OCI-LY7 (cell line): ENCODE measurements around the gene SRP9. TPM values are rescaled to one million over a fixed set of nuclear protein-coding genes. Genes with fewer than 3 reads are reported as not detected.

Experiments
- BruUV-seq: library from RNA; stranded (reverse); fragments of 400-500 nt; replicated peaks from 2 replicates; lab custom pipeline; 2021; lab: Mats Ljungman, UMichigan
- CTCF ChIA-PET: fragments of 300-600 bp; sonication (Branson Sonifier 250); formaldehyde crosslinking; loops from one replicate; lab custom pipeline; 2022; ENCODE audit warnings: antibody characterized with exemption; ENCODE audit not compliant: unreplicated experiment; lab: Charles Lee
- POLR2A ChIA-PET: fragments of 300-600 bp; sonication (Branson Sonifier 250); formaldehyde crosslinking; loops from one replicate; lab custom pipeline; 2022; ENCODE audit warnings: antibody characterized with exemption; lab: Charles Lee
- DNase-seq: peaks from one replicate; pipeline ENCODE4 v3.0.0-alpha.2; 2015; ENCODE audit warnings: low spot score
- H2AFZ ChIP-seq: fragments of 200-600 bp; sonication (generic), shearing (Covaris generic); 2 replicates; pipeline ENCODE4 v1.6.1; 2014; ENCODE audit warnings: mild to moderate bottlenecking, antibody characterized with exemption, low read length, moderate library complexity
- H3K27ac ChIP-seq: fragments of 200-600 bp; sonication (generic); 2 replicates; pipeline ENCODE4 v1.5.1; 2014; ENCODE audit warnings: mixed run types, low read depth, mild to moderate bottlenecking, moderate library complexity, low read length, inconsistent platforms; ENCODE audit not compliant: poor library complexity, severe bottlenecking
- H3K36me3 ChIP-seq: fragments of 200-600 bp; sonication (generic); 2 replicates; pipeline ENCODE4 v1.6.1; 2014; ENCODE audit warnings: mild to moderate bottlenecking, antibody characterized with exemption, low read length, moderate library complexity, mixed read lengths; ENCODE audit not compliant: insufficient read depth
- H3K4me1 ChIP-seq: fragments of 200-600 bp; sonication (generic); 2 replicates; pipeline ENCODE4 v1.5.1; 2014; ENCODE audit warnings: mild to moderate bottlenecking, low read length; ENCODE audit not compliant: insufficient read depth, poor library complexity, severe bottlenecking
- H3K4me2 ChIP-seq: fragments of 200-600 bp; sonication (generic); 2 replicates; pipeline ENCODE4 v1.6.1; 2014; ENCODE audit warnings: mild to moderate bottlenecking, low read length
- H3K4me3 ChIP-seq: fragments of 200-600 bp; sonication (generic); 2 replicates; pipeline ENCODE4 v1.5.1; 2014; ENCODE audit warnings: mild to moderate bottlenecking, low read depth, low read length; ENCODE audit not compliant: poor library complexity, severe bottlenecking
- H3K79me2 ChIP-seq: fragments of 200-600 bp; sonication (generic); 2 replicates; pipeline ENCODE4 v1.6.1; 2016; ENCODE audit warnings: low read depth, mild to moderate bottlenecking, low read length, moderate library complexity, mixed read lengths; ENCODE audit not compliant: insufficient read depth
- H3K9me2 ChIP-seq: fragments of 200-600 bp; sonication (generic); 2 replicates; pipeline ENCODE4 v1.6.1; 2016; ENCODE audit warnings: mild to moderate bottlenecking, low read length, mixed read lengths; ENCODE audit not compliant: insufficient read depth
- H3K9me3 ChIP-seq: fragments of 200-600 bp; sonication (generic); 2 replicates; pipeline ENCODE4 v1.6.1; 2014; ENCODE audit warnings: mild to moderate bottlenecking, mixed run types, low read length, mixed read lengths
- H4K20me1 ChIP-seq: fragments of 200-600 bp; sonication (generic); 2 replicates; pipeline ENCODE4 v1.6.1; 2014; ENCODE audit warnings: mild to moderate bottlenecking, antibody characterized with exemption, low read length, moderate library complexity, mixed read lengths; ENCODE audit not compliant: insufficient read depth
- CTCF ChIP-seq: fragments of 200-600 bp; sonication (generic); conservative IDR thresholded peaks from 2 replicates; pipeline ENCODE4 v1.5.1; 2014; ENCODE audit warnings: mild to moderate bottlenecking, antibody characterized with exemption, low read length, moderate library complexity, mixed read lengths
- EZH2phosphoT487 ChIP-seq: fragments of 200-600 bp; sonication (generic); IDR thresholded peaks from 2 replicates; pipeline ENCODE4 v1.6.1; 2018; ENCODE audit warnings: low read depth, borderline replicate concordance, mild to moderate bottlenecking, mixed run types, antibody characterized with exemption, low read length, moderate library complexity, mixed read lengths
- intact Hi-C: fragments of 100-400 bp; cut with micrococcal nuclease; formaldehyde crosslinking; loops from one replicate; pipeline ENCODE4 v1.10.0; 2022; ENCODE audit not compliant: unreplicated experiment
- total RNA-seq, 2 experiments: library from RNA; depleted of rRNA in 1 of 2; stranded (reverse); fragments of >200 nt in 1 of 2; shearing (Covaris generic) in 1 of 2; gene quantifications; 2 replicates each; pipeline ENCODE4 v1.2.3, GENCODE V29; 2014 to 2022

The SRP9 gene
- total RNA-seq, 2 experiments from 2014 or later: 221 to 306 TPM

GRCh38 chr1:225819346-225820192 lies 41.9 kb downstream of the SRP9 start:
- intact Hi-C loops: no loop called here

DNA sequence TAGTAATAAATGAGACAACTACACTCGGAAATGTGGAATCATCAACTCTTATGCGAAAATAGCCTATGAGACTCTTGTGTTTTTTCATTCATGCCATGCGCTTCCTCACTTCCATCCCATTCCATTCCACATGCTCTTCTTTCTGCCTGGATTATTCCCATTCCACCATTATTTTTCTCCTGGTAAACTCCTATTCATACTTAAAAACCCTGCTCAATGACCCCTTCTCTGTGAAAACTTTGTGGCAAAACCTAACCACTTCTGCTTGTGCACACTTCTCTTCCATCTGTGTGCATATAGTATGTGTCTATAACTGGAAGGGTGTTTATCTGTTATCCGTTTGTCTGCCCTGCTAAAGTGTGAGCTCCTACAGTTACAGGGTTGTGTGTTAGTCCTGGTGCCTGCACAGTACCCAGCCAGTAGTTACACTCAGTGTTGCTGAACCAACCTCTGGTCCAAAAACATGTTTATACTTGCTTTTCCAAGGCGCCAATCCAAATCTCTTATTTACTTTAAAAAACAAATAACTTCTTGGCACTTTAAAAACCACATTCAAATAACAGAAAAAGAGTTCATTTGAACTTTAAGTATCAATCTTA lies 43.0 kb downstream of the SRP9 start:
- Histone ChIP-seq H3K79me2 (no peaks in the 10 kb centered on the region), H3K4me3 (no peak overlapping the region), H2AFZ (no peak overlapping the region), H3K27ac (no peak overlapping the region), H3K9me3 (no peaks in the 10 kb centered on the region), H3K4me1 (peaks cover 4% of the 10 kb centered on the region), H3K36me3 (no peaks in the 10 kb centered on the region), H3K9me2 (no peaks in the 10 kb centered on the region), H4K20me1 (no peaks in the 10 kb centered on the region), H3K4me2 (no peak overlapping the region)
- TF ChIP-seq CTCF (no peak), EZH2phosphoT487 (no peak)
- ChIA-PET CTCF (no interaction called here), POLR2A (no interaction called here)
- DNase-seq: no peak
- BruUV-seq: no TSS peak
- intact Hi-C loops: no loop called here

More at GRCh38 chr1:225819346-225820192, 41.9 kb downstream of the SRP9 start:
- H3K79me2 ChIP-seq: no peaks in the 10 kb centered on the region
- H3K4me3 ChIP-seq: no peak overlapping the region
- no peak for TF ChIP-seq CTCF
- TF ChIP-seq EZH2phosphoT487: no peak
- no peak overlapping the region for H3K4me2 ChIP-seq
- POLR2A ChIA-PET: no interaction called here
- no peak overlapping the region for H3K27ac ChIP-seq
- no peak for DNase-seq
- BruUV-seq: no TSS peak
- no peaks in the 10 kb centered on the region for H3K9me2 ChIP-seq
- no peaks in the 10 kb centered on the region for H3K36me3 ChIP-seq
- H3K9me3 ChIP-seq: no peaks in the 10 kb centered on the region
- H3K4me1 ChIP-seq: peaks cover 4% of the 10 kb centered on the region
- CTCF ChIA-PET: no interaction called here
- H2AFZ ChIP-seq: no peak overlapping the region
- H4K20me1 ChIP-seq: no peaks in the 10 kb centered on the region
